NCI-H69 (cell line): Measurements from ENCODE around the gene HEPACAM.
"Not testable (repeated sequence)": the region's sequence is repeated elsewhere in the genome, so short reads cannot be mapped to it uniquely, and the experiment has no call there.

Experiments
- DNase-seq: peaks from one replicate; lab custom pipeline; 2025; lab: John Stamatoyannopoulos, UW

Gene HEPACAM

GRCh38 chr11:124935548-124936514 is at the start of gene HEPACAM:
TSS of gene HEPACAM (minus strand) at chr11:124936047. CDS start at chr11:124936006, 41 bp downstream.
- no peak for DNase-seq

- no peak for DNase-seq
Measured at GRCh38 chr11:124984512-124984854, 48.6 kb upstream of the HEPACAM start.

- DNase-seq = no peak
Measured at GRCh38 chr11:124983674-124984511, 48.0 kb upstream of the HEPACAM start.

GRCh38 chr11:124982043-124982442 is 46.2 kb upstream of the HEPACAM start:
- DNase-seq = no peak

DNA sequence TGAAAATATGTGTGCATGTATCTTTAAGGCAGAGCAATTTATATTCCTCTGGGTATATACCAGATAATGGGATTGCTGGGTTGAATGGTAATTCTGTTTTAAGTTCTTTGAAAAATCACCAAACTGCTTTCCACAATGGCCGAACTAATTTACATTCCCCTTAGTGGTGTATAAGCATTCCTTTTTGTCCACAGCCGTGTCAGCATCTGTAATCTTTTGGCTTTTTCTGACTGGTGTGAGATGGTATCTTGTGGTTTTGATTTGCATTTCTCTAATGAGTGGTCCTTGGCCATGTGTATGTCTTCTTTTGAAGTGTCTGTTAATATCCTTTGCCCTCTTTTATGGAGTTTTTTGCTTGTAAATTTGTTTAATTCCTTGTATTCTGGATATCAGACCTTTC is 42.5 kb upstream of the HEPACAM start:
- no peak for DNase-seq

GRCh38 chr11:124977006-124977405 is 41.2 kb upstream of the HEPACAM start:
- DNase-seq = no peak

DNA sequence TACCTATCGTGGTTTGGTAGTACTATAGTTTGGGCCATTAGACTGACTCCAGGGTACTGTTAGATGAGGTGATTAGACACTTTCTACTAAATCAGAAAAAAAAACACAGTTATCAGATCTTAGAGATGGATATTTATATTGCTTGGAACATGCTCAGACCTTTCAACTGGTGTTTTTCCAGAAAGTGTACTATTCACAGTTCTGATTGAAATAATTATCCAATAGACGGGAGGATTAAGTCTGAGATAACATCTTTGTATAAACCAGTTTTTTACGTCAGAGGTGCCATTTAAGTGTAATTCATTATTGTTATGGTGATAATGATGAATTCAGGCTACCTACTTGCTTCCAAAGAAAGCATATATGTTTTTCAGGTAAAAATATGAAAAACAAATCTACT is 40.7 kb upstream of the HEPACAM start:
- no peak for DNase-seq

DNA sequence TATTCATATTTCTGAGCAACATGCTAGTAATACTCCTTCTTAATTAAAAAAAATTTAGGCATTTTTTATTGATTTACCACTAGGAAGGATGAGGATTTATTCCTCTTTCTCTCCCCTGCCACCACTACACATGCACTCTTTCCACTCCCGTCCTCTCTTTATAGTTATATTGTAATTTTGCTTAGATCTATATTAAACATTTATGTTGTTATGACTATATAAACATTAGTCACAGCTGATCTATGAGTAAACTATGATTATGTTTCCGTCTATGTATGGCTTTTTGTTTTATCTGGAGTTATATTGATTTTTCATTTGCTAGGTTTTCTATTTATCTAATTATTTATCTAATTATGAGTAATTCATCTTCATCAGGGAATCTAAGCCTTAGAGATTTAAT is 36.0 kb upstream of the HEPACAM start:
- no peak for DNase-seq

DNA sequence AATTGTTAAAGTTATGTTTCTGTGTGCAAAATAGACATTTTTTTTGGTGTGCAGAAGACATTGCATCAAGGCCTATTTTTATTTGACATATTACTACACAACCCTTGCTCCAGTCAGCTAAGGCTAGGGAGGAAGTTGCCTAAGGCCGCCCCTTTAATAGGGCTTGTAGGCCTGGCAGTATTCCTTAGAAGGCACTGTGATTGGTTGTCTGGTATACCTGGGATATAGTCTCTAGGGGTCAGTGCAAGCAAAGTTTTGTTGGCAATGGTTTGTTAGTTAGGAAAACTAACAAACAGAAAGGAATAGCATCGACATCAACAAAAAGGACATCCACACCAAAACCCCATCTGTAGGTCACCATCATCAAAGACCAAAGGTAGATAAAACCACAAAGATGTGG is 35.1 kb upstream of the HEPACAM start:
- peak; percentile 6 for DNase-seq

DNA sequence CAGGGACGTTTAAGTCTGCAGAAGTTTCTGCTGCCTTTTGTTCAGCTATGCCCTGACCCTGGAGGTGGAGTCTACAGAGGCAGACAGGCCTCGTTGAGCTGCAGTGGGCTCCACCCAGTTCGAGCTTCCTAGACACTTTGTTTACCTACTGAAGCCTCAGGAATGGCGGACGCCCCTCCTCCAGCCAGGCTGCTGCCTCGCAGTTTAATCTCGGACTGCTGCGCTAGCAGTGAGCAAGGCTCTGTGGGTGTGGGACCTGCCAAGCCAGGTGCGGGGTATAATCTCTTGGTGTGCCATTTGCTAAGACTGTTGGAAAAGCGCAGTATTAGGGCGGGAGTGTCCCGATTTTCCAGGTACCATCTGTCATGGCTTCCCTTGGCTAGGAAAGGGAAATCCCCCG is 32.4 kb upstream of the HEPACAM start:
- DNase-seq = not testable (repeated sequence)

DNA sequence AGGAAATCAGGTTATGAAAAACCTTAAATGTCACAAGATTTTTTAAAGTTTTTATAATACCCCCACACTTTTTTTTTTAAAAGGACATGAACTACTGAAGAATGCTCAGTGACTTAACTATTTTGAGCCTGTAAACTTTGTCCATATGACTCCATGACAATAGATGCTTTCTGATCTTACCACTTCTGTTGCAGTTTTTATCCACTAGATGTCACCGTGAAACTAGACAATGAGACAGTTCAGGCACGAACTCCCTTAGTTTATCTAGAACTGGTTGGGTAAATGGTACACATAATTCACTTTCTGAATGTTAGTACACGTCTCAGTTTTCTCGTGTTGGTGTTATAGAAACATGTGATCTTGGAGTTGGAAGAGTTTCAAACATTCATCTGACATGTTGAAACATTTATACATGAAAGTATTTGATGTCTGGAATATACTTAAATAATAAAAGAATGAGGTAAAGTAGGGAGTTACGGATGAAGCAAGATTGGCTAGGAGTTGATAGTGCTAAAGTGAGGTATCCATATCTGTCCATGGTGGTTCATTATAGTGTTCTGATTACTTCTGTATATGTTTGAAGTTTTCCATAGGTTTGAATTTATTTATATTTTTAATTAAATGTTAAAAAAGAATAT is 26.2 kb upstream of the HEPACAM start:
- DNase-seq = peak; percentile 54

DNA sequence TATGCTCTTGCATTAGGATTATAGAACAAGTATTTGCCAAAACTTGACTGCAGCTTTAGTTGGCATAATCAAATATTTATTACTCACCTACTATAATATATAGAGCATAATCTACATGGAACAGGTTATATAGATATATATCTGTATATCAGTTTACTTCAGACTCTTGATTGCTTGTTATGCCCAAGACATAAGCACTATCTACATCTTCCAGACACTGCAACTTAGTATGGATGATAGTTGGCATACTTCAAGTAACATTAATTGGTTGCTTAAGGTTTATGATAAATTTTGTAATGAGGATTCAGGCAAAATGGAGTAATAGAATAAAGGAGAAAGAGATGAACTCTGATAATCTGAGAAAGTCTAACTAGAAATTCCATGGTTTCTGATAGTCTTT is 19.2 kb upstream of the HEPACAM start:
- no peak for DNase-seq

- DNase-seq = peak; percentile 21
Measured at GRCh38 chr11:124954590-124954955, 18.7 kb upstream of the HEPACAM start.

- DNase-seq = peak; percentile 98
Measured at GRCh38 chr11:124953753-124954589, 18.1 kb upstream of the HEPACAM start, which contains the start of gene CCDC15. TSS of gene CCDC15 (plus strand) at chr11:124954202. CDS start at chr11:124954733, 531 bp downstream.

GRCh38 chr11:124951341-124951740 is 15.5 kb upstream of the HEPACAM start:
- no peak for DNase-seq

GRCh38 chr11:124950601-124951330 is 14.9 kb upstream of the HEPACAM start:
- DNase-seq = no peak

DNA sequence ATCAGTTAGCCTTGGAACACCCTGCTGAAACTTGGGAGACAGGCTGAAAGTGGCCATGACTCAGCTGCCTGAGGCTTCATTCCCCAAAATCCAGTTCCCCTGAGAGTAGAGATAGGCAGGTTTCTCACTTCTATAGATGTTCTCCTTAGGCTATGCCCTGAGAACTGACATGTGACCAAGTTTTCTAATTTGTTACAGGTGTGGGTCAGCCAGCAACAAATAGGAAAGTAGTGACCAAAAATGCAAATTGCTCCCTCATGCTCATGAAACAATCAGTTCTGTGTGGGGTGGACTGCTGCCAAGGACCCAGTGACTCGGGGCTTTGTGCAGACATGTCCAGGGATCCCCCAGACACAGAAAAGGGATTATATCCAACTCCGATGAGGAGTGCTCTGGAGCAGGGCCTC is 10.9 kb upstream of the HEPACAM start:
- DNase-seq = no peak

DNA sequence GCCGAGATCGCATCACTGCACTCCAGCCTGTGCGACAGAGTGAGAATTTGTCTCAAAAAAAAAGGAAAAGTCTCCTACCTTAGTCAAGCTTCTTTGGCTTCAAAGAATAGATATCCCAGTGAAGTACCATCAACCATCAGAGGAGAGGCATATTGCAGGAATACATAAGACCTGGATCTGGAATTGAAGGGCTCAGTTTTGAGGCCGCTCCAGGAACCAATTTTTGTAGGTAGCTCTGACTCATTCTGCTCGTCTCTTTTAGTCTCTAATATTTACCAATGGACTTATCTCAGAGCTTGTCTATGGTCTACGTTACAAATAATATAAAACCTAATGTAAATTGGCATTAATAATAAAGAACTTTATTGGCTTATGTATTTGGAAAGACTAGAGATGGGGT is 10.0 kb upstream of the HEPACAM start:
- DNase-seq = no peak

GRCh38 chr11:124944565-124944964 is 8.7 kb upstream of the HEPACAM start:
- no peak for DNase-seq

DNA sequence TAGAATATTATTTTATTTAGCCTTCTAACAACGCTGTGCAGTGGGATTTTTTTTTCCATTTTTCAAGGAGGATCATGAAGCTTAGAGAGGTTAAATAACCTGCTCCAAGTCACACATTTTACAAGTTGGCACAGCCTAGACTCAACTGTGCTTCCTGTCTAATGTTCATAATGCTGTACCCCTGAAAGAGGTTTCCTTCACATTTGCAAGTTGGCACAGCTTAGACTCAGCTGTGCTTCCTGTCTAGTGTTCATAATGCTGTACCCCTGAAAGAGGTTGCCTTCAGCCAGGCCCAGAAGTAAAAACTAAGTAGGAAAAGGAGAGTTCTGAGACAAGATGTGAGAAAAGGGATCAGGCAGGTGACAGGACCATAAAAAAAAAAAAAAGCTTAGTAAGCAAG is 7.9 kb upstream of the HEPACAM start:
- no peak for DNase-seq

DNA sequence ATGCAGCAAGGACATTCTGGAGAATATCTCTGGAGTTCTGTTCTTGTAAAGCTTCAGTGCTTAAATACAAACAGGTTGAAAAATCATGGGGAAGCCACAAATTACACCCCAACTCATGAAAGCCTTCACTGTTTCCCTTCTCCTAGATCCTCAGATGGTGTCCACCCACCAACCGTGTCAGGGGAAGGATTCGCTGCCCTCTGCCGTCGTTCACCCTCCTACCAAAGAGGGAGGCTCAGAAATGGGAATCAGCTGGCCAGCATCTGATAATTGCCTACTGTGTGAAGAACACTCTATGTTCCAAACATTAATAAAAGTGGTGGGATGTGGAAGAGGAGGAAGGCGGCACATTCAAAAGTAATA is 7.4 kb upstream of the HEPACAM start:
- no peak for DNase-seq
